Hepatocyte (in vitro differentiated cells): Measurements from ENCODE around the gene ADAM17.

Experiments used
- EZH2 ChIP-seq: fragments of 200-600 bp; sonication (generic); IDR thresholded peaks from 2 replicates; pipeline ENCODE4 v1.6.1; 2016; ENCODE audit warnings: antibody characterized with exemption, mild to moderate bottlenecking, borderline replicate concordance
- TF ChIP-seq, protein P1 (sequence below): fragments of 200-600 bp; sonication (generic); IDR thresholded peaks from 2 replicates; pipeline ENCODE4 v1.5.1; 2016; ENCODE audit warnings: antibody characterized with exemption, mild to moderate bottlenecking; ENCODE audit not compliant: poor library complexity

DNA sequence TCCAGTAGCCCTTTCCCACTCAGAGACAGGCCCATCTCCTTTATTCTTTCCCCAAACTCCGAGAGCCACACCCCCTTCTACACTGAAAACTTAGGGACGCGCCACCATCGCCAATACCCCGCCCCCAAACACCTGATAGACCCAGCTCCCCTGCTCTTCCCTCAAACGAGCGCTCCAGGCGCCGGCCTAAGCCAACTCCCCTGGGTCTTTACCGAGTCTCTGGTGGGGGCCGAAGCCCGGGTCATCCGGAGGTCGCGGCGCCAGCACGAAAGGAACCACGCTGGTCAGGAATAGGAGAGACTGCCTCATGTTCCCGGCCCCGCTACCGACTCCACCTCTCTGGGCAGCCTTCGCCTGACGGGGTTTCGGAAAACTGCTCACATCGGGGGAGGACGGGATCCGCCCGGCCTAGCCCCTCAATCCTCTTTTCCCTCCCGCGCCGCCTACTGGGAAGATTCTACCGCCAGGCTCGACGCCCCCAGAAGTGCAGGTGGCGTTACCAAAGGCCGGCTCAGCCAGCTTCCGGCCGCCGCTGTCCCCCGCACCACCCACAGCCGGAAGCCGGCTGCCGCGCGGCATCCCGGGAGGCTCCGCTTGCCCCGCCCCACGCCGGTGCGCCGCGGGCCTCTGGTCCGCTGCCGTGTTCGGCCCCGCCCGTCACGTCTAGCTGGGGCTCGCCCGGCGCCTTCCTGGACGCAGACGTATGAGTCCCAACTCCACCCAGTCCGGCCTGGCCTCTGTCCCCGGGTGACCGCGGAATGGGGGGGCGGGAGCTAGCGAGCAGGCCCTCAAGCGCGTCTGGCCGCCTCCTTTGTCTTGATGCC lies at the start of gene ADAM17:
- TF ChIP-seq, protein P1, sequence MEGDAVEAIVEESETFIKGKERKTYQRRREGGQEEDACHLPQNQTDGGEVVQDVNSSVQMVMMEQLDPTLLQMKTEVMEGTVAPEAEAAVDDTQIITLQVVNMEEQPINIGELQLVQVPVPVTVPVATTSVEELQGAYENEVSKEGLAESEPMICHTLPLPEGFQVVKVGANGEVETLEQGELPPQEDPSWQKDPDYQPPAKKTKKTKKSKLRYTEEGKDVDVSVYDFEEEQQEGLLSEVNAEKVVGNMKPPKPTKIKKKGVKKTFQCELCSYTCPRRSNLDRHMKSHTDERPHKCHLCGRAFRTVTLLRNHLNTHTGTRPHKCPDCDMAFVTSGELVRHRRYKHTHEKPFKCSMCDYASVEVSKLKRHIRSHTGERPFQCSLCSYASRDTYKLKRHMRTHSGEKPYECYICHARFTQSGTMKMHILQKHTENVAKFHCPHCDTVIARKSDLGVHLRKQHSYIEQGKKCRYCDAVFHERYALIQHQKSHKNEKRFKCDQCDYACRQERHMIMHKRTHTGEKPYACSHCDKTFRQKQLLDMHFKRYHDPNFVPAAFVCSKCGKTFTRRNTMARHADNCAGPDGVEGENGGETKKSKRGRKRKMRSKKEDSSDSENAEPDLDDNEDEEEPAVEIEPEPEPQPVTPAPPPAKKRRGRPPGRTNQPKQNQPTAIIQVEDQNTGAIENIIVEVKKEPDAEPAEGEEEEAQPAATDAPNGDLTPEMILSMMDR = peak; percentile 46
- no peak for TF ChIP-seq EZH2
